HL-60 (cell line): ENCODE results near the gene PELI2.

Source experiments
- POLR2AphosphoS5 ChIP-seq: IDR thresholded peaks from 2 replicates; pipeline ENCODE4 v1.6.1; 2012; ENCODE audit warnings: low read depth
- TF ChIP-seq, protein P1 (sequence below): IDR thresholded peaks from one replicate; pipeline ENCODE4 v1.5.1; 2011; ENCODE audit warnings: low read length, control low read depth, inconsistent platforms; ENCODE audit not compliant: insufficient read depth

GRCh38 chr14:56210571-56210970, 92.4 kb downstream of the PELI2 start:
- TF ChIP-seq, protein P1, sequence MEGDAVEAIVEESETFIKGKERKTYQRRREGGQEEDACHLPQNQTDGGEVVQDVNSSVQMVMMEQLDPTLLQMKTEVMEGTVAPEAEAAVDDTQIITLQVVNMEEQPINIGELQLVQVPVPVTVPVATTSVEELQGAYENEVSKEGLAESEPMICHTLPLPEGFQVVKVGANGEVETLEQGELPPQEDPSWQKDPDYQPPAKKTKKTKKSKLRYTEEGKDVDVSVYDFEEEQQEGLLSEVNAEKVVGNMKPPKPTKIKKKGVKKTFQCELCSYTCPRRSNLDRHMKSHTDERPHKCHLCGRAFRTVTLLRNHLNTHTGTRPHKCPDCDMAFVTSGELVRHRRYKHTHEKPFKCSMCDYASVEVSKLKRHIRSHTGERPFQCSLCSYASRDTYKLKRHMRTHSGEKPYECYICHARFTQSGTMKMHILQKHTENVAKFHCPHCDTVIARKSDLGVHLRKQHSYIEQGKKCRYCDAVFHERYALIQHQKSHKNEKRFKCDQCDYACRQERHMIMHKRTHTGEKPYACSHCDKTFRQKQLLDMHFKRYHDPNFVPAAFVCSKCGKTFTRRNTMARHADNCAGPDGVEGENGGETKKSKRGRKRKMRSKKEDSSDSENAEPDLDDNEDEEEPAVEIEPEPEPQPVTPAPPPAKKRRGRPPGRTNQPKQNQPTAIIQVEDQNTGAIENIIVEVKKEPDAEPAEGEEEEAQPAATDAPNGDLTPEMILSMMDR, result no peak
- no peak for TF ChIP-seq POLR2AphosphoS5
